Esophagus squamous epithelium (tissue), 4 donors: ENCODE measurements around the gene EPG5.

Experiments
- CTCF ChIP-seq, 6 experiments: fragments of 450-650 bp in 4 of 6; fragments of 200-600 bp in 2 of 6; sonication (generic) in 2 of 6; IDR thresholded peaks; one replicate each; pipeline ENCODE4 v1.5.1; 2016 to 2019; ENCODE audit warnings: antibody characterized with exemption in 6 of 6, mild to moderate bottlenecking in 4 of 6, moderate library complexity in 4 of 6
- POLR2A ChIP-seq, 4 donors: fragments of 450-650 bp; IDR thresholded peaks; one replicate each; pipeline ENCODE4 v1.6.1; 2017; ENCODE audit warnings: antibody characterized with exemption in 4 of 4, mild to moderate bottlenecking in 4 of 4, moderate library complexity in 3 of 4

GRCh38 chr18:45913276-45913675 is 53.9 kb downstream of the EPG5 start:
- no peak for TF ChIP-seq CTCF (IDR thresholded peaks at IDR 0.05)
- TF ChIP-seq POLR2A (IDR thresholded peaks at IDR 0.05): no peak
